H1 (cell line): ENCODE results near the gene MAMSTR. TPM values are rescaled to one million over a fixed set of nuclear protein-coding genes. Genes with fewer than 3 reads are reported as not detected.

Experiments
- CTCF ChIA-PET: fragments of 300-600 bp; sonication (Branson Sonifier 250); formaldehyde crosslinking; loops from one replicate; lab custom pipeline; 2021; ENCODE audit not compliant: partially characterized antibody; lab: Charles Lee
- POLR2A ChIA-PET: fragments of 300-600 bp; sonication (Branson Sonifier 250); formaldehyde crosslinking; loops from one replicate; lab custom pipeline; 2021; ENCODE audit warnings: inconsistent platforms; ENCODE audit not compliant: partially characterized antibody; lab: Charles Lee
- DNase-seq, 2 experiments: peaks; one replicate each; pipeline versions ENCODE4 v3.0.0 to v3.0.0-alpha.2; 2010 to 2022; ENCODE audit warnings: low spot score in 2 of 2, low read depth in 1 of 2, mixed read lengths in 1 of 2
- FAIRE-seq: peaks from 2 replicates; lab custom pipeline; 2011; peaks lifted over from hg19 to GRCh38; lab: Jason Lieb, UNC
- H2AFZ ChIP-seq: 2 replicates; pipeline ENCODE4 v1.8.1; 2012; ENCODE audit warnings: low read length, inconsistent platforms
- H2AK5ac ChIP-seq: 2 replicates; pipeline ENCODE4 v1.6.1; 2013; ENCODE audit warnings: low read depth, low read length
- H2BK120ac ChIP-seq: replicated peaks from 2 replicates; pipeline ENCODE3; 2013; ENCODE audit warnings: low read depth, low read length, inconsistent platforms
- H2BK12ac ChIP-seq: 2 replicates; pipeline ENCODE4 v1.6.1; 2013; ENCODE audit warnings: low read depth, low read length
- H2BK15ac ChIP-seq: 2 replicates; pipeline ENCODE4 v1.6.1; 2013; ENCODE audit warnings: low read length
- H2BK20ac ChIP-seq: 2 replicates; pipeline ENCODE4 v1.6.1; 2013; ENCODE audit warnings: low read length
- H2BK5ac ChIP-seq: 2 replicates; pipeline ENCODE4 v1.6.1; 2013; ENCODE audit warnings: low read depth, low read length
- H3K14ac ChIP-seq: 2 replicates; pipeline ENCODE4 v1.6.1; 2013; ENCODE audit warnings: inconsistent platforms; ENCODE audit not compliant: insufficient read length
- H3K18ac ChIP-seq: 2 replicates; pipeline ENCODE4 v1.6.1; 2013; ENCODE audit warnings: low read length; ENCODE audit errors: extremely low read depth
- H3K23ac ChIP-seq: 2 replicates; pipeline ENCODE4 v1.6.1; 2013; ENCODE audit warnings: inconsistent platforms; ENCODE audit not compliant: insufficient read length
- H3K23me2 ChIP-seq: 2 replicates; pipeline ENCODE4 v1.6.1; 2013; ENCODE audit warnings: low read depth, low read length
- H3K27ac ChIP-seq: 2 replicates; pipeline ENCODE4 v1.6.1; 2011; ENCODE audit warnings: low read depth, low read length, inconsistent platforms
- H3K27me3 ChIP-seq, 4 experiments: replicated peaks in 1 of 4; 1 replicate in 1 of 4; 2 replicates in 3 of 4; pipeline versions ENCODE4 v1.6.1 to v1.8.1; 2011 to 2013; ENCODE audit warnings: low read length in 3 of 4, mild to moderate bottlenecking in 3 of 4, inconsistent platforms in 2 of 4, mixed read lengths in 2 of 4, moderate library complexity in 1 of 4; ENCODE audit not compliant: control insufficient read depth in 3 of 4, insufficient read depth in 3 of 4; ENCODE audit errors: extremely low read depth in 1 of 4
- H3K36me3 ChIP-seq, 4 experiments: 2 replicates each; pipeline versions ENCODE4 v1.6.1 to v1.8.1; 2011 to 2013; ENCODE audit warnings: mild to moderate bottlenecking in 4 of 4, low read length in 3 of 4, moderate library complexity in 2 of 4, control low read depth in 1 of 4, inconsistent platforms in 1 of 4; ENCODE audit not compliant: insufficient read depth in 4 of 4, control insufficient read depth in 2 of 4
- H3K4ac ChIP-seq: replicated peaks from 2 replicates; pipeline ENCODE3; 2013; ENCODE audit warnings: low read length, low read depth, mixed read lengths, inconsistent platforms; ENCODE audit not compliant: insufficient read length
- H3K4me1 ChIP-seq, 4 experiments: replicated peaks in 1 of 4; 1 replicate in 1 of 4; 2 replicates in 3 of 4; pipeline versions ENCODE4 v1.6.1 to v1.8.1; 2011 to 2013; ENCODE audit warnings: low read length in 3 of 4, inconsistent platforms in 2 of 4, mixed read lengths in 1 of 4; ENCODE audit not compliant: insufficient read depth in 4 of 4, control insufficient read depth in 3 of 4
- H3K4me2 ChIP-seq, 2 experiments: 2 replicates each; pipeline versions ENCODE4 v1.6.1 to v1.8.1; 2011 to 2013; ENCODE audit warnings: low read depth in 2 of 2, low read length in 2 of 2, control low read depth in 1 of 2, inconsistent platforms in 1 of 2, mild to moderate bottlenecking in 1 of 2; ENCODE audit not compliant: insufficient read depth in 1 of 2
- H3K4me3 ChIP-seq, 4 experiments: fragments of 200-600, 300-600 bp in 1 of 4; sonication (generic), shearing (Covaris generic), sonication (Bioruptor Twin) in 1 of 4; 2 replicates each; pipeline versions ENCODE4 v1.5.1 to v1.8.1; 2011 to 2016; ENCODE audit warnings: low read length in 4 of 4, low read depth in 3 of 4, control low read depth in 2 of 4, inconsistent platforms in 2 of 4, mild to moderate bottlenecking in 2 of 4, mixed read lengths in 1 of 4, moderate library complexity in 1 of 4; ENCODE audit not compliant: insufficient read depth in 2 of 4; ENCODE audit errors: extremely low read depth in 1 of 4
- H3K56ac ChIP-seq: replicated peaks from 2 replicates; pipeline ENCODE3; 2013; ENCODE audit warnings: low read depth, mild to moderate bottlenecking, mixed read lengths, low read length, inconsistent platforms; ENCODE audit not compliant: insufficient read length
- H3K79me1 ChIP-seq: 2 replicates; pipeline ENCODE4 v1.6.1; 2013; ENCODE audit warnings: low read depth, low read length, control low read depth
- H3K79me2 ChIP-seq, 2 experiments: 2 replicates each; pipeline versions ENCODE4 v1.6.1 to v1.8.1; 2012 to 2013; ENCODE audit warnings: low read length in 2 of 2, mild to moderate bottlenecking in 2 of 2, inconsistent platforms in 1 of 2; ENCODE audit not compliant: insufficient read depth in 2 of 2, control insufficient read depth in 1 of 2
- H3K9ac ChIP-seq, 4 experiments: replicated peaks in 1 of 4; 1 replicate in 1 of 4; 2 replicates in 3 of 4; pipeline versions ENCODE4 v1.6.1 to v1.8.1; 2011 to 2013; ENCODE audit warnings: low read depth in 3 of 4, low read length in 3 of 4, control low read depth in 2 of 4, mild to moderate bottlenecking in 2 of 4, moderate library complexity in 2 of 4, inconsistent platforms in 1 of 4; ENCODE audit errors: extremely low read depth in 1 of 4
- H3K9me3 ChIP-seq, 2 experiments: 2 replicates each; pipeline versions ENCODE4 v1.6.1 to v1.8.1; 2012 to 2013; ENCODE audit warnings: mild to moderate bottlenecking in 2 of 2, moderate library complexity in 2 of 2, control low read depth in 1 of 2, inconsistent platforms in 1 of 2, low read depth in 1 of 2, low read length in 1 of 2, mixed read lengths in 1 of 2; ENCODE audit not compliant: insufficient read depth in 2 of 2
- H4K20me1 ChIP-seq, 2 experiments: replicated peaks in 1 of 2; 2 replicates each; pipeline versions ENCODE3 to v1.8.1; 2011 to 2013; ENCODE audit warnings: inconsistent platforms in 2 of 2, low read length in 2 of 2, mild to moderate bottlenecking in 1 of 2; ENCODE audit not compliant: insufficient read depth in 2 of 2, control insufficient read depth in 1 of 2
- H4K5ac ChIP-seq: 2 replicates; pipeline ENCODE4 v1.6.1; 2013; ENCODE audit warnings: low read length, low read depth, mixed read lengths, inconsistent platforms; ENCODE audit not compliant: insufficient read length
- H4K8ac ChIP-seq: 2 replicates; pipeline ENCODE4 v1.8.0; 2013; ENCODE audit warnings: mild to moderate bottlenecking, moderate library complexity, low read length, inconsistent platforms; ENCODE audit not compliant: insufficient read depth; ENCODE audit errors: extremely low read depth
- H4K91ac ChIP-seq: replicated peaks from 2 replicates; pipeline ENCODE3; 2013; ENCODE audit warnings: low read length, mixed read lengths, inconsistent platforms; ENCODE audit not compliant: insufficient read length
- JUN ChIP-seq: IDR thresholded peaks from 2 replicates; pipeline ENCODE4 v1.6.1; 2011; ENCODE audit warnings: low read depth, mild to moderate bottlenecking, improper control_type of control experiment, low read length
- NRF1 ChIP-seq: IDR thresholded peaks from 2 replicates; pipeline ENCODE4 v1.6.1; 2011; ENCODE audit warnings: mild to moderate bottlenecking, low read depth, low read length, improper control_type of control experiment
- TAF7 ChIP-seq: optimal IDR thresholded peaks from 2 replicates; pipeline ENCODE3; 2011; ENCODE audit warnings: low read depth, mild to moderate bottlenecking, inconsistent platforms, low read length, moderate library complexity, borderline replicate concordance
- WGBS, 2 experiments: shearing (Covaris generic) in 1 of 2; methylation state at CpG; one replicate each; pipeline versions ENCODE4 v1.1.6 to v1.1.7; 2013 to 2015; ENCODE audit warnings: low lambda C conversion rate in 2 of 2, mixed read lengths in 2 of 2, inconsistent platforms in 1 of 2, low coverage in 1 of 2, missing lambda C conversion rate in 1 of 2; ENCODE audit not compliant: insufficient replicate concordance in 2 of 2, insufficient coverage in 1 of 2, insufficient read length in 1 of 2; ENCODE audit errors: extremely low coverage in 1 of 2, missing lambda C conversion rate in 1 of 2; 5-methylcytosine and 5-hydroxymethylcytosine counted together
- polyA plus RNA-seq, 7 experiments: library from polyadenylated mRNA; depleted of rRNA in 3 of 7; stranded (reverse) in 5 of 7; unstranded in 2 of 7; fragments of >200 nt in 5 of 7; fragments of 200-250 nt in 2 of 7; gene quantifications; 1 replicate in 5 of 7; 2 replicates in 1 of 7; 4 replicates in 1 of 7; pipeline versions ENCODE4 v1.2.1 to v1.2.3, GENCODE V29; 2011 to 2013; ENCODE audit warnings: missing spikeins in 2 of 7, mixed read lengths in 2 of 7
- total RNA-seq: library from RNA; stranded (reverse); fragmentation: NEBNext Ultra II Directional; extraction: Animal tissue kit (Norgen Biotek cat#: 25700); gene quantifications from 2 replicates; pipeline ENCODE4 v1.2.1, GENCODE V29; 2021

Gene MAMSTR
- total and polyA plus RNA-seq, 2 of the 8 experiments (the other 6 are each of a cell fraction or from before 2014, with no cell fraction given): 2.0 to 2.3 TPM

GRCh38 chr19:48687776-48688175 is 31.7 kb downstream of the MAMSTR start:
- ChIA-PET POLR2A (interaction anchor here (0.7 to 1.9 kb wide), 3 partner anchors 8 to 73 kb away, joined by 3 to 7 read pairs (median 4); partner anchors contain the start of genes FAM83E and FUT2), CTCF (interaction anchor here (0.7 to 1.8 kb wide), 2 partner anchors 25 to 52 kb away, joined by 3 to 6 read pairs; no protein-coding TSS in a partner anchor)
- Histone ChIP-seq H3K4me2 (no peak overlapping the region), H3K4me3 (no peak overlapping the region), H2BK20ac (no peak overlapping the region), H3K36me3 (no peaks in the 10 kb centered on the region), H3K23ac (no peak overlapping the region), H3K79me2 (no peaks in the 10 kb centered on the region), H2AFZ (no peak overlapping the region), H2AK5ac (no peak overlapping the region), H3K4ac (no peak overlapping the region), H2BK120ac (no peak overlapping the region), H4K20me1 (no peaks in the 10 kb centered on the region), H3K14ac (no peak overlapping the region), H4K91ac (no peak overlapping the region), H3K9me3 (no peaks in the 10 kb centered on the region), H3K18ac (no peak overlapping the region), H3K9ac (no peak overlapping the region), H3K27ac (no peak overlapping the region), H4K8ac (no peak overlapping the region), H3K79me1 (no peaks in the 10 kb centered on the region), H3K23me2 (no peaks in the 10 kb centered on the region), H3K56ac (no peak overlapping the region), H3K4me1 (no peaks in the 10 kb centered on the region), H3K27me3 (no peaks in the 10 kb centered on the region), H2BK12ac (no peak overlapping the region), H2BK15ac (no peak overlapping the region), H4K5ac (no peak overlapping the region), H2BK5ac (no peak overlapping the region)
- DNase-seq: no peak
- 93% methylated on average over 3 of the region's 3 CpGs; no CpG with 5 or more reads in 1 of the 2 experiments for whole genome bisulfite sequencing, 2 experiments
- no peak for TF ChIP-seq TAF7
- no peak for TF ChIP-seq NRF1
- no peak for TF ChIP-seq JUN
- TF ChIP-seq, all 59 proteins: peak for 0
- no peak for FAIRE-seq
